ENCODE results near the gene PRR16.

The PRR16 gene

GRCh38 chr5:120512791-120513650, 48.9 kb downstream of the PRR16 start:
- in situ Hi-C loops (cut with HindIII; ENCODE audit: low sequenced_read_pairs): no loop called here

- in situ Hi-C loops (cut with HindIII; ENCODE audit: low sequenced_read_pairs): no loop called here
Measured at GRCh38 chr5:120516805-120517204, 52.7 kb downstream of the PRR16 start.

- in situ Hi-C loops (cut with HindIII; ENCODE audit: low sequenced_read_pairs): no loop called here
Measured at GRCh38 chr5:120517607-120518252, 53.6 kb downstream of the PRR16 start.

- in situ Hi-C loops (cut with HindIII; ENCODE audit: low sequenced_read_pairs): no loop called here
Measured at GRCh38 chr5:120518581-120518980, 54.5 kb downstream of the PRR16 start.

- in situ Hi-C loops (cut with HindIII; ENCODE audit: low sequenced_read_pairs): no loop called here
Measured at GRCh38 chr5:120527251-120527650, 63.2 kb downstream of the PRR16 start.

GRCh38 chr5:120528609-120529008, 64.5 kb downstream of the PRR16 start:
- in situ Hi-C loops (cut with HindIII; ENCODE audit: low sequenced_read_pairs): no loop called here

GRCh38 chr5:120529386-120529785, 65.3 kb downstream of the PRR16 start:
- in situ Hi-C loops (cut with HindIII; ENCODE audit: low sequenced_read_pairs): no loop called here

GRCh38 chr5:120531215-120531614, 67.1 kb downstream of the PRR16 start:
- in situ Hi-C loops (cut with HindIII; ENCODE audit: low sequenced_read_pairs): no loop called here

GRCh38 chr5:120532835-120533234, 68.7 kb downstream of the PRR16 start:
- in situ Hi-C loops (cut with HindIII; ENCODE audit: low sequenced_read_pairs): no loop called here

GRCh38 chr5:120533581-120533980, 69.5 kb downstream of the PRR16 start:
- in situ Hi-C loops (cut with HindIII; ENCODE audit: low sequenced_read_pairs): no loop called here

- in situ Hi-C loops (cut with HindIII; ENCODE audit: low sequenced_read_pairs): no loop called here
Measured at GRCh38 chr5:120535900-120536299, 71.8 kb downstream of the PRR16 start.

- in situ Hi-C loops (cut with HindIII; ENCODE audit: low sequenced_read_pairs): no loop called here
Measured at GRCh38 chr5:120538149-120538548, 74.0 kb downstream of the PRR16 start.

GRCh38 chr5:120538644-120539043, 74.5 kb downstream of the PRR16 start:
- in situ Hi-C loops (cut with HindIII; ENCODE audit: low sequenced_read_pairs): no loop called here

GRCh38 chr5:120539471-120539870, 75.4 kb downstream of the PRR16 start:
- in situ Hi-C loops (cut with HindIII; ENCODE audit: low sequenced_read_pairs): no loop called here

- in situ Hi-C loops (cut with HindIII; ENCODE audit: low sequenced_read_pairs): no loop called here
Measured at GRCh38 chr5:120540097-120540496, 76.0 kb downstream of the PRR16 start.

- in situ Hi-C loops (cut with HindIII; ENCODE audit: low sequenced_read_pairs): no loop called here
Measured at GRCh38 chr5:120544043-120544442, 79.9 kb downstream of the PRR16 start.

- in situ Hi-C loops (cut with HindIII; ENCODE audit: low sequenced_read_pairs): no loop called here
Measured at GRCh38 chr5:120545007-120545406, 80.9 kb downstream of the PRR16 start.

GRCh38 chr5:120545951-120546350, 81.9 kb downstream of the PRR16 start:
- in situ Hi-C loops (cut with HindIII; ENCODE audit: low sequenced_read_pairs): no loop called here

GRCh38 chr5:120546922-120547321, 82.8 kb downstream of the PRR16 start:
- in situ Hi-C loops (cut with HindIII; ENCODE audit: low sequenced_read_pairs): no loop called here

- in situ Hi-C loops (cut with HindIII; ENCODE audit: low sequenced_read_pairs): no loop called here
Measured at GRCh38 chr5:120550358-120550757, 86.3 kb downstream of the PRR16 start.

GRCh38 chr5:120552638-120553037, 88.5 kb downstream of the PRR16 start:
- in situ Hi-C loops (cut with HindIII; ENCODE audit: low sequenced_read_pairs): no loop called here

- in situ Hi-C loops (cut with HindIII; ENCODE audit: low sequenced_read_pairs): no loop called here
Measured at GRCh38 chr5:120555345-120555744, 91.2 kb downstream of the PRR16 start.
